HEK293 (cell line): ENCODE data around the gene CDHR5.

Experiments used
- CTCF ChIA-PET: fragments of 350-600 bp; formaldehyde crosslinking; extraction: SDS; loops from one replicate; lab custom pipeline; 2021; ENCODE audit warnings: antibody characterized with exemption; lab: Yijun Ruan, JAX
- POLR2A ChIA-PET: fragments of 300-600 bp; formaldehyde crosslinking; extraction: SDS; loops from one replicate; lab custom pipeline; 2020; ENCODE audit warnings: antibody characterized with exemption, inconsistent platforms; lab: Yijun Ruan, JAX
- H3K27ac ChIP-seq: fragments of 200-500 bp; sonication (Bioruptor generic); 2 replicates; pipeline ENCODE4 v1.5.1; 2014; ENCODE audit warnings: low read depth, low read length, control low read depth, inconsistent platforms; ENCODE audit errors: extremely low read depth
- H3K36me3 ChIP-seq, 2 experiments: fragments of 200-500 bp in 1 of 2; sonication (Bioruptor generic) in 1 of 2; 1 replicate in 1 of 2; 2 replicates in 1 of 2; pipeline ENCODE4 v1.5.1; 2014 to 2017; ENCODE audit warnings: inconsistent platforms in 2 of 2, low read length in 2 of 2; ENCODE audit not compliant: control insufficient read depth in 2 of 2, insufficient read depth in 1 of 2
- H3K4me1 ChIP-seq: fragments of 200-500 bp; sonication (Bioruptor generic); 2 replicates; pipeline ENCODE4 v1.5.1; 2014; ENCODE audit warnings: mild to moderate bottlenecking, low read length, inconsistent platforms; ENCODE audit not compliant: control insufficient read depth, insufficient read depth
- H3K4me3 ChIP-seq: 2 replicates; pipeline ENCODE4 v1.5.1; 2011; ENCODE audit warnings: low read depth, mild to moderate bottlenecking, control low read depth, low read length, moderate library complexity
- H3K9me3 ChIP-seq: fragments of 200-500 bp; sonication (Bioruptor generic); 2 replicates; pipeline ENCODE4 v1.5.1; 2014; ENCODE audit warnings: low read depth, low read length, inconsistent platforms; ENCODE audit not compliant: control insufficient read depth, insufficient read depth
- GFI1B ChIP-seq: fragments of 450-650 bp; formaldehyde crosslinking; IDR thresholded peaks from 2 replicates; pipeline ENCODE4 v1.5.1; 2016; ENCODE audit warnings: missing biosample characterization, missing genetic modification characterization
- HOXD13 ChIP-seq: sonication (generic); formaldehyde crosslinking; IDR thresholded peaks from 2 replicates; pipeline ENCODE4 v1.8.0; 2022; ENCODE audit warnings: missing genetic modification reagents, borderline replicate concordance
- KLF16 ChIP-seq: fragments of 450-650 bp; formaldehyde crosslinking; IDR thresholded peaks from 2 replicates; pipeline ENCODE4 v1.5.1; 2017; ENCODE audit warnings: missing biosample characterization, missing genetic modification characterization
- KLF17 ChIP-seq: fragments of 450-650 bp; formaldehyde crosslinking; IDR thresholded peaks from 2 replicates; pipeline ENCODE4 v1.5.1; 2016; ENCODE audit warnings: missing biosample characterization, missing genetic modification characterization
- OSR2 ChIP-seq: fragments of 450-650 bp; formaldehyde crosslinking; IDR thresholded peaks from 2 replicates; pipeline ENCODE4 v1.5.1; 2016; ENCODE audit warnings: missing biosample characterization, missing genetic modification characterization
- SETDB1 ChIP-seq: IDR thresholded peaks from one replicate; pipeline ENCODE4 v1.6.1; 2017; ENCODE audit warnings: mild to moderate bottlenecking, low read length, moderate library complexity, mixed read lengths; ENCODE audit not compliant: insufficient read length
- YY2 ChIP-seq: fragments of 450-650 bp; formaldehyde crosslinking; IDR thresholded peaks from 2 replicates; pipeline ENCODE4 v1.5.1; 2016; ENCODE audit warnings: missing biosample characterization, missing genetic modification characterization
- ZFP3 ChIP-seq: fragments of 450-650 bp; formaldehyde crosslinking; IDR thresholded peaks from 2 replicates; pipeline ENCODE4 v1.5.1; 2016; ENCODE audit warnings: low read depth, missing biosample characterization, missing genetic modification characterization
- ZFP41 ChIP-seq: fragments of 450-650 bp; formaldehyde crosslinking; IDR thresholded peaks from 2 replicates; pipeline ENCODE4 v1.5.1; 2016; ENCODE audit warnings: missing biosample characterization, missing genetic modification characterization, borderline replicate concordance
- ZIC2 ChIP-seq: fragments of 450-650 bp; formaldehyde crosslinking; IDR thresholded peaks from 2 replicates; pipeline ENCODE4 v1.5.1; 2016; ENCODE audit warnings: missing biosample characterization, missing genetic modification characterization
- ZNF138 ChIP-seq: fragments of 450-650 bp; formaldehyde crosslinking; IDR thresholded peaks from 2 replicates; pipeline ENCODE4 v1.5.1; 2016; ENCODE audit warnings: missing biosample characterization, missing genetic modification characterization, borderline replicate concordance
- ZNF426 ChIP-seq: fragments of 450-650 bp; formaldehyde crosslinking; IDR thresholded peaks from 2 replicates; pipeline ENCODE4 v1.5.1; 2017; ENCODE audit warnings: missing biosample characterization, missing genetic modification characterization, mild to moderate bottlenecking, inconsistent platforms, moderate library complexity
- ZNF521 ChIP-seq: fragments of 450-650 bp; formaldehyde crosslinking; IDR thresholded peaks from 2 replicates; pipeline ENCODE4 v1.5.1; 2017; ENCODE audit warnings: missing biosample characterization, mild to moderate bottlenecking, missing genetic modification characterization
- ZNF529 ChIP-seq: fragments of 450-650 bp; formaldehyde crosslinking; IDR thresholded peaks from 2 replicates; pipeline ENCODE4 v1.5.1; 2017; ENCODE audit warnings: missing genetic modification characterization, missing biosample characterization; ENCODE audit not compliant: insufficient replicate concordance
- ZNF544 ChIP-seq: fragments of 450-650 bp; formaldehyde crosslinking; IDR thresholded peaks from 2 replicates; pipeline ENCODE4 v1.5.0; 2017; ENCODE audit warnings: missing biosample characterization, missing genetic modification characterization
- ZNF830 ChIP-seq: fragments of 450-650 bp; IDR thresholded peaks from 2 replicates; pipeline ENCODE4 v1.5.0; 2018; ENCODE audit warnings: missing biosample characterization, missing genetic modification characterization, low read depth, mild to moderate bottlenecking, moderate library complexity
- ZNF837 ChIP-seq: fragments of 450-650 bp; formaldehyde crosslinking; IDR thresholded peaks from 2 replicates; pipeline ENCODE4 v1.5.1; 2016; ENCODE audit warnings: missing biosample characterization, missing genetic modification characterization
- ZSCAN16 ChIP-seq: fragments of 450-650 bp; formaldehyde crosslinking; IDR thresholded peaks from 2 replicates; pipeline ENCODE4 v1.5.1; 2016; ENCODE audit warnings: missing biosample characterization, missing genetic modification characterization
- ZSCAN23 ChIP-seq: fragments of 450-650 bp; formaldehyde crosslinking; IDR thresholded peaks from 2 replicates; pipeline ENCODE4 v1.5.1; 2016; ENCODE audit warnings: missing biosample characterization, missing genetic modification characterization
- ZSCAN30 ChIP-seq: fragments of 450-650 bp; IDR thresholded peaks from 2 replicates; pipeline ENCODE4 v1.5.1; 2018; ENCODE audit warnings: missing biosample characterization, mild to moderate bottlenecking, missing genetic modification characterization, moderate library complexity
- TF ChIP-seq, protein P1 (sequence below): fragments of 450-650 bp; formaldehyde crosslinking; IDR thresholded peaks from 2 replicates; pipeline ENCODE4 v1.5.1; 2016; ENCODE audit warnings: missing biosample characterization, missing genetic modification characterization

CDHR5 gene

DNA sequence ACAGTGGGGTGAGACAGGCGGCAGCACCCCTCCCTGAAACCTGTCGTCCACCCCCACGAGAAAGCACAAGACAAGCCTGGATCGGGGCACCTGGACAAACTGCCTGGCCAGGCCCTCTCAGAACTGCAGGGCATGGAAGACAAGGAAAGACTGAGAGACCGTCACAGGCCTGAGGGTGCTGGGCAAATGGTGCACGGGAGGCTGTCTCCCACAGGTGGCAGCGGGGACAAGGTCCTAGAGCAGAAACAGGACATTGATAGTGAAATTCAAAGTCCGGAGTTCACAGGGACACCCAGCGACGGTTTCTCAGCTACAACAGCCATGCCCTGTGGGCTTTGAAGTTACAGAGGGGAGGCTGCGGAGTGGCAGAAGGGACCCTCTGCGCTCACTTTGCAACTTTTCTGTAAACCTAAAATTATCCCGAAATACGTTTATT is 33.0 kb upstream of the CDHR5 start:
- no peak overlapping the region for H3K27ac ChIP-seq
- ChIA-PET CTCF (no interaction called here), POLR2A (no interaction called here)
- TF ChIP-seq ZNF544 (tag by site-specific recombination) (no peak), ZSCAN30 (no peak), SETDB1 (no peak), ZSCAN16 (no peak), GFI1B (no peak)
- no peaks in the 10 kb centered on the region for H3K9me3 ChIP-seq
- no peaks in the 10 kb centered on the region for H3K4me1 ChIP-seq
- peaks cover 4 to 92% of the 10 kb centered on the region in 2 experiments; a peak in 2 of 3 replicates for H3K36me3 ChIP-seq
- H3K4me3 ChIP-seq = no peak overlapping the region

- Histone ChIP-seq H3K36me3 (peaks cover 4 to 92% of the 10 kb centered on the region in 2 experiments; a peak in 2 of 3 replicates), H3K4me3 (no peak overlapping the region), H3K27ac (no peak overlapping the region), H3K9me3 (no peaks in the 10 kb centered on the region), H3K4me1 (no peaks in the 10 kb centered on the region)
- no peak for TF ChIP-seq ZNF426 (tag by site-specific recombination)
- ChIA-PET POLR2A (no interaction called here), CTCF (no interaction called here)
These were observed 32.1 kb upstream of the CDHR5 start for GRCh38 chr11:656866-657265.

GRCh38 chr11:656426-656825 is 31.7 kb upstream of the CDHR5 start:
- Histone ChIP-seq H3K9me3 (no peaks in the 10 kb centered on the region), H3K4me1 (no peaks in the 10 kb centered on the region), H3K4me3 (no peak overlapping the region), H3K27ac (no peak overlapping the region), H3K36me3 (peaks cover 8 to 92% of the 10 kb centered on the region in 2 experiments; a peak in 2 of 3 replicates)
- no peak for TF ChIP-seq SETDB1
- TF ChIP-seq ZNF830 = no peak
- no peak for TF ChIP-seq ZNF529 (tag by site-specific recombination)
- TF ChIP-seq YY2 (tag by site-specific recombination) = no peak
- TF ChIP-seq KLF17 = no peak
- TF ChIP-seq KLF16 (tag by site-specific recombination) = no peak
- TF ChIP-seq HOXD13 (CRISPR knock-in tag) = no peak
- no peak for TF ChIP-seq ZSCAN30
- no peak for TF ChIP-seq ZNF521 (tag by site-specific recombination)
- TF ChIP-seq, protein P1, sequence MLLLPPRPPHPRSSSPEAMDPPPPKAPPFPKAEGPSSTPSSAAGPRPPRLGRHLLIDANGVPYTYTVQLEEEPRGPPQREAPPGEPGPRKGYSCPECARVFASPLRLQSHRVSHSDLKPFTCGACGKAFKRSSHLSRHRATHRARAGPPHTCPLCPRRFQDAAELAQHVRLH = no peak
- no peak for TF ChIP-seq ZNF837
- TF ChIP-seq ZNF138 (tag by site-specific recombination) = no peak
- TF ChIP-seq ZFP3 (tag by site-specific recombination) = no peak
- no peak for TF ChIP-seq OSR2
- no peak for TF ChIP-seq ZFP41 (tag by site-specific recombination)
- TF ChIP-seq ZSCAN23 = no peak
- no peak for TF ChIP-seq ZIC2 (tag by site-specific recombination)
- CTCF ChIA-PET = no interaction called here
- POLR2A ChIA-PET = no interaction called here
